HG03571 (cell line): ENCODE data around the gene WDR27.
"Not testable (repeated sequence)": the region's sequence is repeated elsewhere in the genome, so short reads cannot be mapped to it uniquely, and the experiment has no call there.

ENCODE experiments used
- ATAC-seq: cut with Tn5 transposase; IDR thresholded peaks from one replicate; pipeline ENCODE4 v1.9.1; 2021; ENCODE audit not compliant: unreplicated experiment

Gene WDR27

DNA sequence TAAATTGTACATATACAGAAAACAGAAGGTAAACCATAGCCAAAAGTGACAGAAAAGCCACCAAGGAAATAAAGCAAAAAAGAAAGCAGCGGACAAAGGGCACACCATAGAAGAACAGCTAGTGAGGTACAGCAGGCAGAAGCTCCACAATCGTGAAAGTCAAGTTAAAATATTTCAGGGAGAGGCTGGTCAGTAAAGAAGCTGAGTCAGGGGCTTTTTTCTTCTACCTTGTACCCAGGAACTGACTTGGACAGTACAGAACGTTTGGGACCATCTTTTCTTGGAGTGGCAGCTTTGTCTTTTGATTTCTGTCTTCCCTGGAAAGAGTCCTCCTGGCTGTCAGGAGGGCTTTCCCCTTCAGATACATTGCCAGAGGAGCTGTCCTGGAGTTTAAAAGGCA lies 8.2 kb upstream of the WDR27 start:
- ATAC-seq: no peak

DNA sequence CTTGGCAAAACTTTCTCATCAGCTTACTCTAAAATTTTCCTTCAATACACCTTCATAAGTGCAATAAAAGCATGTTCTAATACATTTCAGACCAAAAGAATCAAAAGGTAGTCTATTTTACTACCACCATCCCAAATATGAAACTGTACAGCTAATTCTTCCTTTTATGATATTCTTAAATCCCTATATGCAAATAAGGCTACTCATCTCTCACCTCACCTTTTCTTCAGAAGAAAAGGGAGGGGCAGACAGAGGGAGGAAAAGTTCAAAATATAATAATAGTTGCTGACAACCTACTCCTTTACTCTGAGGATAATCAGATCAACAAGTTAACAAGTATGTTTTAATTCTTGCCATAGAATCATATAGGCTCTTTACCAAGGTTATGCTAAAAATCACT lies 7.5 kb upstream of the WDR27 start:
- ATAC-seq: no peak

GRCh38 chr6:169707772-169708171 lies 5.9 kb upstream of the WDR27 start:
- no peak for ATAC-seq

DNA sequence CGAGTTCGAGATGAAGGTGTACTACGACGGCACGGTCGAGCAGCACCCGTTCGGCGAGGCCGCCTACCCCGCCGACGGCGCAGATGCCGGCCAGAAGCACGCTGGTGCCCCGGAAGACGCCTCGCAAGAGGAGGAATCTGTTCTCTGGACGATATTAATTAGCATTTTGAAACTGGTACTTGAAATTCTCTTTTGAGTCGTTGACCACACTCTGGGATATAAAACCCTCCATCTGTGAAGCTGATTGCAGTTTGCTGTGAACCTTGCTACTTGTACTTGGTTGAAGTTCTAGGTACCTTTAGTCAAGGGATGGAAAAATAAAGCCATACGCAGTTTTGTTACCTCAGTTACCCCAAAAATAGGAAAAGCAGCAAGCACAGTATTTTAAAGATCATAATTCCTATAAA lies 1.0 kb upstream of the WDR27 start:
- ATAC-seq: no peak

GRCh38 chr6:169701311-169701953 lies 397 bp downstream of the WDR27 start:
- ATAC-seq: peak; percentile 10

- no peak for ATAC-seq
Observed at GRCh38 chr6:169700296-169700695, 1.5 kb downstream of the WDR27 start.

- ATAC-seq: not testable (repeated sequence)
Observed at GRCh38 chr6:169697115-169697514, 4.7 kb downstream of the WDR27 start.

DNA sequence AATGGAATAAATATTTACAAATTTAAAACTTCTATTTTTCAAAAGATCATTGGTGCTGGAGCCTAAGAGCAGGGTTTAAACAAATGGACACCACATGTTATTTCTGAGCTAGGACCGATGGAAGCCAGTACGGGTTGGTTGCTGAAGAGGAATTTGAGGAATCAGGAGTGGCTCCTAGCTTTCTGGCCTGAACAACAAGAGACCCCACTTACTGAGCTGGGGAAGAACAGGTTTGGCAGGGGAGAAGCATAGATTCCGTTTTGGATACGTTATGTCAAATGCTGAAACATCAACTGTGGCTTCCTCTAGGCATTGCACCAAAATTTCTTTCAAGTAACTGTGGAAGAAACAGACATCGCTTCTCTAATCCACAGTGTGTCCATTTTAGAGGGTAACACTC lies 6.7 kb downstream of the WDR27 start:
- ATAC-seq: no peak

DNA sequence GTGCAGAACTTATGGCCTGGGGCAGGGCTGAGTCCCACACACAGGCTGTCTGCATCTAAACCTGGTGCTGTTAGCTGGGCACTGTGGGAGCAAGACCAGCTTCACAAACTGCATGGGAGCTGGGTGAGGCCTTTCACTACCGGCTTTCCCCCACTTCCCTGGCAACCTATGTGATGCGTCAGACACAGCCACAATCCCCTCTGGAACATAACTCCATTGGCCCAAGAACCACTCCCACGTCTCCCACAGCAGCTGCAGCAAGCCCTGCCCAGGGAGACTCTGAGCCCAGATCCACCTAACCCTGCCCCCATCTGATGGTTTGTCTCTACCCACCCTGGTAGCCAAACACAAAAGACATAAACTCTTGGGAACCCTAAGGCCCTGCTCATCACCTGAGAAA lies 9.3 kb downstream of the WDR27 start:
- ATAC-seq: no peak

DNA sequence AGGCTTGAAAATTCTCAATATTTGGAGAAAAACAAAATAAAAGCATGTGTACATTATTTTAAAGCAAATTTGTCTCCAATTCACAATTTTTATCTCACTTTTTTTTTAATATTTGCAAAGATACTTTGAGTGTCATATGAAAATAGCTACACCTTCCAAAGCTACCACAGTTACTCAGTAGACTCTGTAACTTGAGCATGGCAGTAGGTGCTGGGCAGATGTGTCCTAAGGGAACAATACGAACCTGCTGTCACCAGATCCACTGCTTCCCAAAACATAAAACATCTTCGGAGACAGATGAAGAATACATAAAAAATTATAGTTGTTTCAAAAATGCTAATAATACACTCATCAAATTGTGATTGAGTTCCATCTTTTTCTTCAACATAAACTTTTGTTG lies 10.6 kb downstream of the WDR27 start:
- ATAC-seq: no peak

DNA sequence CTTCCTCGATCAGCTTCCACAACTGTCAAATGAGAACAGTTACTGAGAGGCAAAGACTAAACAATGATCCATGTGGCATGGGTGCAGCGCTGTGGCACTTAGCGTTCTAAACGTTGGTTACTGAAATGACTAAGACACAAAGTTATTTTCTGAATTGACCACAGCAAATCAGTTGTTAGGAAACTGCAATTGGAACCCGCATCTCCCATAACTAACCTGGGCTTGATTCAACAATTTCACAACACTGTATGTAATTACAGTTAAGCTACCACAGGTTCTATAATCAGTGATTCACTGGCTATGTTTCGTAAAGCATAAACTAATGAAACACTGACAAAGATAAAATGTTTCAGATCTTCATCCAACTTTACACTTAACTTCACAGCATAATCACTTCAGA lies 12.5 kb downstream of the WDR27 start:
- no peak for ATAC-seq

GRCh38 chr6:169685860-169686259 lies 16.0 kb downstream of the WDR27 start:
- ATAC-seq: no peak

GRCh38 chr6:169684056-169684455 lies 17.8 kb downstream of the WDR27 start:
- ATAC-seq: no peak

DNA sequence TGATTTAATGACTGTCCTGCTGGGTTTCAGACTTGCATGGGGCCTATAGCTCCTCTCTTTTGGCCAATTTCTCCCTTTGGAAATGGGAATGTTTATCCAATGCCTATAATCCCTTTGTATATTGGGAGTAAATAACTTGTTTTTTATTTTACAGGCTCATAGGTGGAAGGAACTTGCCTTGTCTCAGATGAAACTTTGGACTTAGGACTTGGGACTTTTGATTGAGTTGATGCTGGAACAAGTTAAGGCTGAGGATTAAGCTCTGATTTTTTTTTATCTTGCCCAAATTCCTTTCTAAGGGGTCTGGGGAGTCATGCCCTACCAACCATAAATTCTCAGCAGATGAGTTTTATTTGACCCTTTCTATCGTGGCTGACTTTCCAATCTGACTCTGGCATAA lies 23.5 kb downstream of the WDR27 start:
- ATAC-seq: no peak

GRCh38 chr6:169677096-169677495 lies 24.7 kb downstream of the WDR27 start:
- ATAC-seq: no peak

DNA sequence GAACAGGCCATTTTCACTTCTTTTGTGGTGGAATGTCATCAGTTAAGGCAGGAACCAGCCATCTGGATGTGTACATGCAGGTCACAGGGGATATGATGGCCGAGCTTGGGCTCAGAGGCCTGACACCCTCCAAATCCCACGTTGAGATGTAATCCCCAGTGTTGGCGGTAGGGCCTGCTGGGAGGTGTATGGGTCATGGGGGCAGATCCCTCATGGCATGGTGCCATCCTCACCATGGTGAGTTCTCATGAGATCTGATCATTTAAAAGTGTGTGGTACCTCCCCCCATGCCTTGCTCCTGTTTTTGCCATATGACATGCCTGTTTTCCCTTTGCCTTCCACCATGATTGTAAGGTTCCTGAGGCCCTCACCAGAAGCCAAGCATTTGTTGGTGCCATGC lies 26.8 kb downstream of the WDR27 start:
- no peak for ATAC-seq

DNA sequence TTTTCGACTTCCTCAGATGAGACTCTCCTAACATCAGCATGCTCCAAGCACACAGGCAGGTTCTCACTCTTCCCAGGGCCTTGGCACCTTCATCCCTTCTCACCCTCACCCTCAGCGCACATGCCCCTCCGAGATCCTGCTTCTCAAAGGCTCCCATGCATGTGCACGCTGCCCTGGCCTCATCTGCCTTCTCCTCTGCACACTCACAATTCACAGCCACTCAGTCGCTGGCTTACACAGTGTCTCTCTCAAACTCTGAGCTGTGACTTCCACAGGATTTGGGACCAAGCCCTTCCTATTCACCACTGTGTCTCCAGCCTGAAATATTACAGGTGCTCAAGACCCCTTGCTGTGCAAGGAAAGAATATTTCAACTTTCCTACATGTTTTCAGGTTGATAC lies 30.3 kb downstream of the WDR27 start:
- ATAC-seq: no peak

DNA sequence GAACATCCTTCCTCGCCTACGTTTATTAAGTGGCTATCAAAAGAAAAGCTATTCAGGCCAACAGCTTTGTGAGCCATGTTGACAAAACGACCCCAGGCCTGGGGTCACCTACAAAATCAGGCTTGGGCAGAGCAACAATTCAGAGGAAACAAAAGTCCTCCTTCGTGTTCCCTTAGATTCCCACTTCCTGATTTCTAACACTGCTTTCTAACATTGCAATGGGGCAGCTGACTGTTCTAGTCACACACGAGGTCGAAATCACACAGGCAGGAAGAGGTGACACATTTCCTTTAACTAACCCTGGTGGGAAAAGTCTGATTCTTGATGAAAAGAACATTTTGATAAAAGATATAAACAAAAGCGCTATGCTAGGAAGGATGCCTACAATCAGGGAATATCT lies 31.9 kb downstream of the WDR27 start:
- ATAC-seq: no peak

GRCh38 chr6:169669147-169669546 lies 32.7 kb downstream of the WDR27 start:
- ATAC-seq: no peak

DNA sequence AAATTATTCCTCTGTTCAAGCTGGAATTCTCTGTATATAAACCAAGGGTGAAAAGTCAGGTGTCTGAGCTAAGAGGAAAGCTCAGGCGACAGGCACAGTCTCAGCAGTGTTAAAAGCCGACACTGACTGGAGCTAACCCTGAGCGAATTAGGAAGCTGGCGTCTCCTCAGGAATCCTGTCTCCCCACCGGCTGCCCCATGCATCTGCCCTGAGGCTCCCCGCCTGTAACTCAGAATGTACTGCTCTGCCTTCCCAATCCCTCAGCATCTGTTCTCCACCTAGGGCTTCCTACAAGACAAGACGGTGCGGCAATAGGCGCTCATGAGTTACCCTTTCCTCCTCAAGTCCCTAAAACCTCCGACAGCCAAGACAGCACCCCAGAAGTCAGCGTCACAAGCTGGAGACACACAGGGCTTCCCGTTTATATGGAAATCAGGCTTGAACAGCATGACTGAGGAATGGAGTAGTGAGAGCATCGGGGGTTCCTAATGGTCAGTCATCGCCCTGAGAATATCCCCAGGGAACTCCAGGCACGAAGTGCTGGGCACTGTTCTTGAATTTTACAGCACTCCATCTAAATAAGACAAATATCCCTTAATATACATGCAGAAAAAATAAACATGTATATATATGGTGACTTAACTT lies 33.5 kb downstream of the WDR27 start:
- ATAC-seq: no peak

DNA sequence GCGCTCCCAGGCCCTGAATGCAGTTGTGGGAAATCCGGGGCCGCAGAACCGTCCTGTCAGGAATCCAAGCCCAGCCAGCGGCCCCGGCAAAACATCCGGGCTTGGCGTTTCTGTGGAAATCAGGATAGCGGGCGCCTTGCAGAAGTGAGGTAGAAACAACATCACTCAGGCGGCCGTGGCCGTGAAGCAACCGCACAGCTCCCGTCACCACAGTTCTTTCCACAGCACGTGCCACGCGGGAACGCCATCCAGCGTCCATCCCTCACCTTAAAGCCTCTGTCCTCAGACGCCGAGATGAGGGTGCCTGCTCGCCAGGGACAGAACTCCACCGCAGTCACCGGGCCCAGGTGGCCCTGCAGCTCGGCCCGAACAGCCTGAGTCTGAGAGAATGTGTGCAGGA lies 34.1 kb downstream of the WDR27 start:
- no peak for ATAC-seq

GRCh38 chr6:169666441-169666840 lies 35.4 kb downstream of the WDR27 start:
- ATAC-seq: no peak

- no peak for ATAC-seq
Observed at GRCh38 chr6:169665289-169665688, 36.5 kb downstream of the WDR27 start.
